ENCODE measurements around the gene TMEM239. TPM values are rescaled to one million over a fixed set of nuclear protein-coding genes. Genes with fewer than 3 reads are reported as not detected.
"Not testable (repeated sequence)": the region's sequence is repeated elsewhere in the genome, so short reads cannot be mapped to it uniquely, and the experiment has no call there.

TMEM239 gene
- not detected in 2 replicates for total RNA-seq (2022)
- not detected for Bru-seq, nascent RNA
- not detected for BruChase-seq, experiment 1, labeled RNA remaining after a 6-hour chase
- not detected for BruChase-seq, experiment 2, labeled RNA remaining after a 2-hour chase
- long read RNA-seq: 0 reads

- H3K4me3 Mint-ChIP-seq (ENCODE audit: unreplicated experiment): no peak within 1 kb of the TSS
- no peak within 1 kb of the TSS for H3K27ac Mint-ChIP-seq (ENCODE audit: low read depth, unreplicated experiment)
- intact Hi-C loops (cut with micrococcal nuclease): no loop called here
- peaks cover 24% of the 10 kb centered on the region for H3K4me1 Mint-ChIP-seq (ENCODE audit: insufficient read depth, unreplicated experiment)
- H3K27me3 Mint-ChIP-seq (ENCODE audit: insufficient read depth, unreplicated experiment): peaks cover 11% of the 10 kb centered on the region
- H3K36me3 Mint-ChIP-seq (ENCODE audit: insufficient read depth, unreplicated experiment): no peaks in the 10 kb centered on the region
- peaks cover 17% of the 10 kb centered on the region for H3K9me3 Mint-ChIP-seq (ENCODE audit: unreplicated experiment)
- TF ChIP-seq CTCF (IDR thresholded peaks at IDR 0.05; ENCODE audit: unreplicated experiment): no peak
- BruUV-seq (replicated peaks): no TSS peak
- DNase-seq (ENCODE audit: unreplicated experiment): no peak
- POLR2A ChIA-PET: no interaction called here
- CTCF ChIA-PET: no interaction called here
These were observed at the start of gene TMEM239 for GRCh38 chr20:2816030-2816582. Gene TMEM239 (plus strand): TSS chr20:2816364. CDS start chr20:2816555, 191 bp downstream.

- BruUV-seq (replicated peaks): no TSS peak
- DNase-seq (ENCODE audit: unreplicated experiment): peak; percentile 75
- Mint-ChIP-seq H3K4me3 (ENCODE audit: unreplicated experiment) (no peak overlapping the region), H3K27me3 (ENCODE audit: insufficient read depth, unreplicated experiment) (peaks cover 37% of the 10 kb centered on the region), H3K9me3 (ENCODE audit: unreplicated experiment) (no peaks in the 10 kb centered on the region), H3K4me1 (ENCODE audit: insufficient read depth, unreplicated experiment) (peaks cover 15% of the 10 kb centered on the region), H3K27ac (ENCODE audit: low read depth, unreplicated experiment) (no peak overlapping the region), H3K36me3 (ENCODE audit: insufficient read depth, unreplicated experiment) (no peaks in the 10 kb centered on the region)
- CTCF ChIA-PET: interaction anchor here (0.9 to 1.1 kb wide), 2 partner anchors 15 to 561 kb away, joined by 3 to 6 read pairs; no protein-coding TSS in a partner anchor
- POLR2A ChIA-PET: interaction anchor here (0.7 kb wide), 1 partner anchor 72 kb away, joined by 5 read pairs; no protein-coding TSS in a partner anchor
- intact Hi-C loops (cut with micrococcal nuclease): no loop called here
- TF ChIP-seq CTCF (IDR thresholded peaks at IDR 0.05; ENCODE audit: unreplicated experiment): no peak
These were observed 48.2 kb upstream of the TMEM239 start for GRCh38 chr20:2767768-2768631.

GRCh38 chr20:2768632-2769015, 47.5 kb upstream of the TMEM239 start:
- H3K9me3 Mint-ChIP-seq (ENCODE audit: unreplicated experiment): no peaks in the 10 kb centered on the region
- H3K4me3 Mint-ChIP-seq (ENCODE audit: unreplicated experiment): no peak overlapping the region
- no peaks in the 10 kb centered on the region for H3K36me3 Mint-ChIP-seq (ENCODE audit: insufficient read depth, unreplicated experiment)
- peaks cover 34% of the 10 kb centered on the region for H3K27me3 Mint-ChIP-seq (ENCODE audit: insufficient read depth, unreplicated experiment)
- no peak overlapping the region for H3K27ac Mint-ChIP-seq (ENCODE audit: low read depth, unreplicated experiment)
- CTCF ChIA-PET: interaction anchor here (0.6 kb wide), 1 partner anchor 16 kb away, joined by 4 read pairs; no protein-coding TSS in a partner anchor
- POLR2A ChIA-PET: no interaction called here
- no TSS peak for BruUV-seq (replicated peaks)
- TF ChIP-seq CTCF (IDR thresholded peaks at IDR 0.05; ENCODE audit: unreplicated experiment): no peak
- H3K4me1 Mint-ChIP-seq (ENCODE audit: insufficient read depth, unreplicated experiment): peaks cover 15% of the 10 kb centered on the region
- intact Hi-C loops (cut with micrococcal nuclease): no loop called here
- no peak for DNase-seq (ENCODE audit: unreplicated experiment)

GRCh38 chr20:2770091-2770490, 46.1 kb upstream of the TMEM239 start:
- H3K9me3 Mint-ChIP-seq (ENCODE audit: unreplicated experiment); POLR2A ChIA-PET; intact Hi-C loops (cut with micrococcal nuclease); H3K36me3 Mint-ChIP-seq (ENCODE audit: insufficient read depth, unreplicated experiment); DNase-seq (ENCODE audit: unreplicated experiment); H3K4me3 Mint-ChIP-seq (ENCODE audit: unreplicated experiment); BruUV-seq (replicated peaks): not testable (repeated sequence)
- CTCF ChIA-PET: interaction anchor here (0.6 kb wide), 1 partner anchor 78 kb away, joined by 3 read pairs; no protein-coding TSS in a partner anchor
- peak overlapping the region; percentile 31 for H3K27ac Mint-ChIP-seq (ENCODE audit: low read depth, unreplicated experiment)
- H3K4me1 Mint-ChIP-seq (ENCODE audit: insufficient read depth, unreplicated experiment): peaks cover 15% of the 10 kb centered on the region
- H3K27me3 Mint-ChIP-seq (ENCODE audit: insufficient read depth, unreplicated experiment): peaks cover 26% of the 10 kb centered on the region
